T-cell (primary cell): ENCODE results near the gene WFS1. TPM values are rescaled to one million over a fixed set of nuclear protein-coding genes. Genes with fewer than 3 reads are reported as not detected.

Experiments used
- ATAC-seq, 4 experiments: fragments of 200-7000 bp in 3 of 4; fragments of 150-1000 bp in 1 of 4; cut with Tn5 transposase; replicated peaks in 1 of 4; 1 replicate in 3 of 4; 2 replicates in 1 of 4; pipeline ENCODE4 v1.10.0; 2021; ENCODE audit warnings: moderate library complexity in 3 of 4, mild to moderate bottlenecking in 2 of 4, moderate number of reproducible peaks in 1 of 4
- CTCF ChIA-PET, 2 donors: fragments of 300-600 bp; sonication (Branson Sonifier 250); formaldehyde crosslinking; loops; one replicate each; lab custom pipeline; 2022; ENCODE audit warnings: antibody characterized with exemption in 2 of 2; lab: Charles Lee
- POLR2A ChIA-PET, 2 donors: fragments of 300-600 bp; sonication (Branson Sonifier 250); formaldehyde crosslinking; loops; one replicate each; lab custom pipeline; 2022; ENCODE audit warnings: antibody characterized with exemption in 2 of 2; lab: Charles Lee
- DNase-seq, 35 experiments: peaks; one replicate each; pipeline versions ENCODE4 v3.0.0 to v3.0.0-alpha.2; 2013 to 2023
- H3K27ac ChIP-seq: one replicate; pipeline ENCODE4 v1.5.1; 2013; ENCODE audit warnings: low read length
- H3K27me3 ChIP-seq, 2 experiments: replicated peaks in 1 of 2; 1 replicate in 1 of 2; 2 replicates in 1 of 2; pipeline versions ENCODE4 v1.6.1 to v1.7.0; 2013; ENCODE audit warnings: low read length in 1 of 2, mixed read lengths in 1 of 2; ENCODE audit not compliant: control insufficient read depth in 2 of 2, insufficient read depth in 2 of 2; ENCODE audit errors: extremely low read depth in 1 of 2
- H3K36me3 ChIP-seq, 2 donors: 1 replicate in 1 of 2; 2 replicates in 1 of 2; pipeline versions ENCODE4 v1.6.1 to v1.7.0; 2013; ENCODE audit warnings: low read length in 1 of 2; ENCODE audit not compliant: control insufficient read depth in 2 of 2, insufficient read depth in 1 of 2; ENCODE audit errors: extremely low read depth in 1 of 2
- H3K4me1 ChIP-seq, 2 experiments: 1 replicate in 1 of 2; 2 replicates in 1 of 2; pipeline versions ENCODE4 v1.6.1 to v1.7.0; 2013; ENCODE audit warnings: low read length in 2 of 2, mixed read lengths in 1 of 2; ENCODE audit not compliant: insufficient read depth in 2 of 2, control insufficient read depth in 1 of 2; ENCODE audit errors: extremely low read depth in 1 of 2
- H3K4me3 ChIP-seq, 2 donors: 1 replicate in 1 of 2; 2 replicates in 1 of 2; pipeline versions ENCODE4 v1.5.1 to v1.7.0; 2013; ENCODE audit warnings: mild to moderate bottlenecking in 2 of 2, low read length in 1 of 2, moderate library complexity in 1 of 2; ENCODE audit not compliant: control insufficient read depth in 1 of 2; ENCODE audit errors: extremely low read depth in 1 of 2
- H3K9me3 ChIP-seq: 2 replicates; pipeline ENCODE4 v1.7.0; 2013
- H3K27ac Mint-ChIP-seq, 2 donors: one replicate each; pipeline ENCODE4 v1.8.0; 2020 to 2021; ENCODE audit warnings: mild to moderate bottlenecking in 2 of 2, mixed read lengths in 2 of 2
- H3K27me3 Mint-ChIP-seq, 2 donors: one replicate each; pipeline ENCODE4 v1.8.0; 2021 to 2022; ENCODE audit warnings: mixed read lengths in 2 of 2
- H3K36me3 Mint-ChIP-seq: one replicate; pipeline ENCODE4 v1.8.0; 2021; ENCODE audit warnings: mixed read lengths
- H3K4me1 Mint-ChIP-seq, 3 donors: one replicate each; pipeline ENCODE4 v1.8.0; 2020 to 2022; ENCODE audit warnings: mixed read lengths in 3 of 3, mild to moderate bottlenecking in 1 of 3
- H3K4me3 Mint-ChIP-seq, 3 donors: one replicate each; pipeline ENCODE4 v1.8.0; 2020 to 2022; ENCODE audit warnings: mild to moderate bottlenecking in 3 of 3, mixed read lengths in 3 of 3, moderate library complexity in 3 of 3
- H3K9me3 Mint-ChIP-seq, 3 donors: one replicate each; pipeline ENCODE4 v1.8.0; 2020 to 2022; ENCODE audit warnings: mixed read lengths in 3 of 3
- WGBS: methylation state at CpG from one replicate; pipeline ENCODE4 v1.1.5; 2013; ENCODE audit warnings: missing lambda C conversion rate; ENCODE audit not compliant: insufficient coverage; 5-methylcytosine and 5-hydroxymethylcytosine counted together
- total RNA-seq, 35 experiments: library from RNA in 6 of 35; stranded (reverse) in 6 of 35; fragments of 120-200 nt in 1 of 35; gene quantifications; one replicate each; pipeline versions ENCODE4 v1.2.1 to v1.2.4 and lab custom pipeline; 2013 to 2026

The WFS1 gene
- total RNA-seq, 5 donors from 2014 or later (not counting 1 experiment from before 2014, with no cell fraction given), result 3.2 to 6.2 (median 5.1) TPM

GRCh38 chr4:6241062-6241845 lies 28.4 kb upstream of the WFS1 start:
- Histone ChIP-seq H3K36me3 (no peaks in the 10 kb centered on the region), H3K4me1 (peaks cover 0 to 4% of the 10 kb centered on the region in 2 experiments), H3K4me3 (no peak overlapping the region), H3K27ac (no peak overlapping the region), H3K27me3 (peaks cover 0 to 49% of the 10 kb centered on the region in 2 experiments), H3K9me3 (no peaks in the 10 kb centered on the region)
- ATAC-seq (no peak), DNase-seq (no peak)
- 88% methylated on average over 11 of the region's 16 CpGs for WGBS
- Mint-ChIP-seq H3K9me3 (peaks cover 0 to 14% (median 11%) of the 10 kb centered on the region in 3 donors), H3K4me3 (no peak overlapping the region), H3K36me3 (no peaks in the 10 kb centered on the region), H3K27ac (no peak overlapping the region), H3K27me3 (peaks cover 31 to 41% of the 10 kb centered on the region in 2 donors), H3K4me1 (peaks cover 0 to 4% (median 3%) of the 10 kb centered on the region in 3 donors)
- CTCF ChIA-PET, result no interaction called here
- POLR2A ChIA-PET, result no interaction called here

- H3K27ac Mint-ChIP-seq, result no peak overlapping the region
- no peaks in the 10 kb centered on the region for H3K36me3 Mint-ChIP-seq
- Histone ChIP-seq H3K4me3 (no peak overlapping the region), H3K4me1 (peaks cover 0 to 4% of the 10 kb centered on the region in 2 experiments), H3K27ac (no peak overlapping the region), H3K27me3 (peaks cover 5 to 55% of the 10 kb centered on the region in 2 experiments), H3K36me3 (no peaks in the 10 kb centered on the region), H3K9me3 (no peaks in the 10 kb centered on the region)
- ATAC-seq (no peak), DNase-seq (no peak)
- peaks cover 41 to 53% of the 10 kb centered on the region in 2 donors for H3K27me3 Mint-ChIP-seq
- ChIA-PET CTCF (no interaction called here), POLR2A (no interaction called here)
- peaks cover 0 to 4% (median 3%) of the 10 kb centered on the region in 3 donors for H3K4me1 Mint-ChIP-seq
- 87% methylated on average over 3 of the region's 12 CpGs for WGBS
- peaks cover 0 to 14% (median 11%) of the 10 kb centered on the region in 3 donors for H3K9me3 Mint-ChIP-seq
- no peak overlapping the region for H3K4me3 Mint-ChIP-seq
Observed at GRCh38 chr4:6242271-6243029, 27.2 kb upstream of the WFS1 start.

DNA sequence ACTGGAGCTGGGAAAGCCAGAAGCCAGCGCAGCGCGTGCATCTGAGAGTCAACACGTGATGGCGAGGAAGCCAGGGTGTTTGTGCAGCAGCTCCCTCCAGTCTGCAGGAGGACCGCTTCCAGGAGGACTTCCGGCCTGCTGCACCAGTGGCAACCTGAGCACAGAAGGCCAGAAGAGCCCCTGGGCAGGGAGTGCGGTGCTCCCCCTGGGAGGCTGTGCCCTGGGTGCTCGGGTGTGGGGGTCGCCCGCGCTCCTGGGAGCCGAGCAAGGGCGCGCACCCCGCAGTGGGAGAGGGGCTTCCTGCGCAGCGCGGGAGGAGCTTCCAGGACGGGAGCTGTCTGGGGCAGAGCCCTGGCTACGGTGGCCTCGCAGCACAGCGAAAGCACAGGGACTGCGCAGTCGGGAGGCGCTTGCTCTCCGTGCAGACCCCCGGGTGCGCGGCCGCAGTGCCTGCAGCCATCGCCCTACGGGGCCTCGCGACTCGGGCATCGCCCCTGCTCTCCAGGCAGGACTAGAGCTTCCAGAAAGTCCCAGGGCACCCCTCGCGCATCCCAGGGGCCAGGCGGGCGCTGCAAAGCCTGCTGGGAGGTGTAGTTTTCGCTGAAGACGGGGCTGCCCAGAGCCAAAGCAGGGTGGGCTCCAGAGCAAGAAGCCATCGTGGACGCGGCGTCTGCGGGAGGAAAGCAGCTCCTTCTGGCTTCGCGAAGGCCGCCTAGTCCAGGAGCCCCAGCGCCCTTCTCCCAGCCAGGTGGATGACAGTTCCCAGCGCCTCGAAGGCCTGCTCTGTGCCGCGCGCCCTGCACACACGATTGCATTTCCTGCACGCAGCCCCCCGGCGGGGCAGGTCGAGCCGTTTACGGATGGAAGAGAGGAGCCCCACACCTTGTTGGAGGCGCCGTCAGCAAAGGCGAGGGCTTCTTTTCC lies 24.1 kb upstream of the WFS1 start:
- no peaks in the 10 kb centered on the region for H3K36me3 Mint-ChIP-seq

GRCh38 chr4:6246170-6246634 lies 23.4 kb upstream of the WFS1 start:
- H3K4me1 Mint-ChIP-seq, result peaks cover 3 to 6% (median 5%) of the 10 kb centered on the region in 3 donors
- ChIA-PET CTCF (interaction anchor here in 1 of 2 donors (0.6 kb wide), 1 partner anchor 1383 kb away, joined by 3 read pairs; no protein-coding TSS in a partner anchor), POLR2A (no interaction called here)
- H3K4me3 Mint-ChIP-seq, result no peak overlapping the region
- H3K9me3 Mint-ChIP-seq, result peaks cover 0 to 14% (median 11%) of the 10 kb centered on the region in 3 donors
- no peaks in the 10 kb centered on the region for H3K9me3 ChIP-seq
- no peaks in the 10 kb centered on the region for H3K36me3 ChIP-seq
- ATAC-seq (no peak), DNase-seq (no peak)
- H3K4me3 ChIP-seq, result no peak overlapping the region
- no peak overlapping the region for H3K27ac Mint-ChIP-seq
- H3K27me3 ChIP-seq, result peaks cover 5 to 63% of the 10 kb centered on the region in 2 experiments
- H3K36me3 Mint-ChIP-seq, result no peaks in the 10 kb centered on the region
- WGBS, result 85% methylated on average over 4 of the region's 9 CpGs
- H3K4me1 ChIP-seq, result peaks cover 0 to 7% of the 10 kb centered on the region in 2 experiments
- H3K27ac ChIP-seq, result no peak overlapping the region
- peaks cover 62 to 74% of the 10 kb centered on the region in 2 donors for H3K27me3 Mint-ChIP-seq

More for the DNA sequence above, 24.1 kb upstream of the WFS1 start:
- DNase-seq (no peak), ATAC-seq (no peak)
- H3K27me3 ChIP-seq, result peaks cover 5 to 65% of the 10 kb centered on the region in 2 experiments
- WGBS, result 28% methylated on average over 67 of the region's 67 CpGs
- CTCF ChIA-PET, result interaction anchor here in 1 of 2 donors (0.6 kb wide), 1 partner anchor 1382 kb away, joined by 3 read pairs; no protein-coding TSS in a partner anchor
- peaks cover 2 to 4% (median 3%) of the 10 kb centered on the region in 3 donors for H3K4me1 Mint-ChIP-seq
- H3K9me3 ChIP-seq, result no peaks in the 10 kb centered on the region
- POLR2A ChIA-PET, result no interaction called here
- H3K9me3 Mint-ChIP-seq, result peaks cover 0 to 14% (median 11%) of the 10 kb centered on the region in 3 donors
- no peaks in the 10 kb centered on the region for H3K36me3 ChIP-seq
- peak overlapping the region in 1 of 2 donors; percentile 40 for H3K4me3 ChIP-seq
- peak overlapping the region in 1 of 2 donors; percentile 36 for H3K27ac Mint-ChIP-seq
- peak overlapping the region in 1 of 3 donors; percentile 19 for H3K4me3 Mint-ChIP-seq
- H3K27ac ChIP-seq, result no peak overlapping the region
- H3K4me1 ChIP-seq, result peaks cover 0 to 6% of the 10 kb centered on the region in 2 experiments
- H3K27me3 Mint-ChIP-seq, result peaks cover 59 to 77% of the 10 kb centered on the region in 2 donors

- Histone ChIP-seq H3K9me3 (no peaks in the 10 kb centered on the region), H3K36me3 (no peaks in the 10 kb centered on the region), H3K4me3 (no peak overlapping the region), H3K4me1 (peaks cover 0 to 7% of the 10 kb centered on the region in 2 experiments), H3K27me3 (peaks cover 5 to 54% of the 10 kb centered on the region in 2 experiments), H3K27ac (no peak overlapping the region)
- Mint-ChIP-seq H3K27ac (no peak overlapping the region), H3K9me3 (peaks cover 0 to 14% (median 11%) of the 10 kb centered on the region in 3 donors), H3K27me3 (peaks cover 53 to 61% of the 10 kb centered on the region in 2 donors), H3K4me3 (no peak overlapping the region), H3K36me3 (no peaks in the 10 kb centered on the region), H3K4me1 (peaks cover 3 to 6% (median 5%) of the 10 kb centered on the region in 3 donors)
- no peak for DNase-seq
- CTCF ChIA-PET, result interaction anchor here in 1 of 2 donors (0.6 kb wide), 1 partner anchor 79 kb away, joined by 4 read pairs; no protein-coding TSS in a partner anchor
- WGBS, result 83% methylated on average over 6 of the region's 10 CpGs
- ATAC-seq, result no peak
- POLR2A ChIA-PET, result no interaction called here
Observed at GRCh38 chr4:6248394-6248793, 21.3 kb upstream of the WFS1 start.
